HG03108 (cell line): ENCODE data around the gene ASXL3.

ENCODE experiments used
- ATAC-seq: cut with Tn5 transposase; IDR thresholded peaks from one replicate; pipeline ENCODE4 v1.9.1; 2021; ENCODE audit warnings: moderate library complexity; ENCODE audit not compliant: unreplicated experiment

The ASXL3 gene

GRCh38 chr18:33577685-33578517 lies at the start of gene ASXL3:
TSS of gene ASXL3 (plus strand) at chr18:33578219. CDS start at chr18:33578632, 413 bp downstream.
- no peak for ATAC-seq

- ATAC-seq, result no peak
Observed at GRCh38 chr18:33532978-33533377, 45.0 kb upstream of the ASXL3 start.

DNA sequence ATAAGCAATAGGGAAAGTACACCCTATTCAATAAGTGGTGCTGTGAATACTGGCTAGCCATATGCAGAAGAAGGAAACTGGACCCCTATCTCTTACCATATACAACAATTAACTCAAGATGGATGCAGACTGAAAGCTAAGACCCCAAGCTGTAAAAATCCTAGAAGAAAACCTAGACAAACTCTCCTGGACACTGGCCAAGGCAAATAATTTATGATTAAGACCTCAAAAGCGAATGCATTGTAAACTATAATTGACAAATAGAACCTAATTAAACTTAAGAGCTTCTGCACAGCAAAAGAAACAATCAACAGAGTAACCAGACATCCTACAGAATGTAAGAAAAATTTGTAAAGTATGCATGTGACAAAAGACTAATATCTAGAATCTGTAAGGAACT lies 41.1 kb upstream of the ASXL3 start:
- ATAC-seq, result no peak

GRCh38 chr18:33538418-33539042 lies 39.5 kb upstream of the ASXL3 start:
- ATAC-seq, result no peak

DNA sequence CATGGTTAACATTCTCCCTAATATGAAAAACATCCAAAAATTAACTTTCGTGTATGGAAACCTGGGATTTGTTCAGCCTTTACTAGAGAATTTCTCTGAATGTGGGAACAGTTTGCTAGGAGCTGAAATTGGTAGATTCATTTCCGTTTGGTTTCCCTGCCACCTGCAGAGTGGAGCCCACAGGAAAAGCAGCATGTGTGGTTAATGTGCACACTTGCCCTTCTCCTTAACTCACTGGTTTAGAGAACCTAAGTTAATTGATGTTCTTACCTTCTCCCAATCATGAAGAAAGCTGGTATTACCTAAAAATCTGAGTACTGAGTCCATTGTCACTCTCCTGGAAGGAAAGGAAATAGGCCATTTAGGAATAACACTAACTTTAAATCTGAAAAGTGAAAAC lies 37.6 kb upstream of the ASXL3 start:
- no peak for ATAC-seq

DNA sequence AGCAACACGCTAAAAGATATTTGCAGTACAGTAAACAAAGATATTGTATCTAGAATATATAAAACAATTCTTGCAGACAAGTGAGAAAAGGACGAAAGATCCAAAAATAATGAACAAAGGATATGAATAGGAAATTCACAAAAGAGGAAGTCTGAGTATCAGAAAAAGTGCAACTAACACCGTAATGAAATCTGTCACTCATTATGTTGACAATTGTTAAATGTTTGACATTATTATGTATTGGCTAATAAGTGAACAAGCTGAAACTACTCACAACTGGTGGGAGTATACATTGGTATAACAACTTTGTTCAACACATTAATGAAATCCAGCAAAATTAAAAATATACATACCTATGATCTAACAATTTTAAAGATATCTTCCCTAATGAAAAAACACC lies 36.7 kb upstream of the ASXL3 start:
- ATAC-seq, result no peak

- ATAC-seq, result no peak
Observed at GRCh38 chr18:33556846-33557245, 21.2 kb upstream of the ASXL3 start.

DNA sequence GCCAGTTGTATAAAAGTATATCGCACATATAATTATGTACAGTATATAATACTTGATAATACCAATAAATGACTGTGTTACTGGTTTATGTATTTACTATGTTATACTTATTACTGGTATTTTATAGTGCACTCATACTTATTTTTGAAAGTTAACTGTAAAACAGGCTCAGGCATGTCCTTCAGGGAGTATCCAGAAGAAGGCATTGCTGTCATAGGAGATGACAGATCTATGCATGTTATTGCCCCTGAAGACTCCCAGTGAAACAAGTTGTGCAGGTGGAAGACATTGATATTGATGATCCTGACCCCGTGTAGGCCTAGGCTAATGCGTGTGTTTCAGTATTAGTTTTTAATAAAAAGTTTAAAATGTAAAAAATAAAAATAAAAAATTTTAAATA lies 20.3 kb upstream of the ASXL3 start:
- ATAC-seq, result no peak

- ATAC-seq, result no peak
Observed at GRCh38 chr18:33558529-33558928, 19.5 kb upstream of the ASXL3 start.

GRCh38 chr18:33560686-33561370 lies 17.2 kb upstream of the ASXL3 start:
- peak; percentile 80 for ATAC-seq

DNA sequence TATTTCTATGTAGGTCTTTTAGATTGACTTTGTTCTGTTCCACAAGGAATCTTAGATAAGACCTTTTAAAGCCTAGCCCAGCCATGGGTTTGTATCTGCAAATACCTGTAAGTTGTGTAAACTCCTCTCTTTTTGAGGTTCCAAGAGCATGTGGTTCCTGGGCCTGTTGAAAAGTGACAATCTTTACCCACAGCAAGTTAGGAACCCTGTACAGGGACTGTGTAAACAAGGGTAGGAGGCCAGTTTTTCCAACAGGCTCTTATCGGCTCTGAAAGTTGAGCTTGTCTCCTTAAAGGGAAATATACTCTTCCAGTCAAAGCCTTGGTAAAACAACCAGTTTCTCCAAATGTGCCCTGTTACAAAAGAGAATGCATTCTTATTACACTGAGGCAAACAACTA lies 15.3 kb upstream of the ASXL3 start:
- no peak for ATAC-seq

DNA sequence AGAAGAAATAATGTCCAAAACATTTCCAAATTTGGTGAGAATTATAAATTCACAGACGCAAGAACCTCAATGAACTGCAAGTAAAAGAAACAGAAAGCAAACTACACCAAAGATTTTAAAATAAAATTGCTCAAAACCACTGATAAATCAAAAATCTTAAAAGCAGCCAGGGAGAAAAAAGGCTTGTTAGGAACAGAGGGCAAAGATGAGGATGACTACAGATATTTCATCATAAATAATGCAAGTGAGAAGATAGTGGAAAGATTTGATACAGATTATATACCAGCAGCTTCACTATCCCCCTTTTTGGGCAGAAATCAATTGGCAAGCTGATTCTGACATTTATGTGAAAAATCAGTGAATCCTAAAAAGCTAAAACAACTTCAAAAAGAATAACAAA lies 10.3 kb upstream of the ASXL3 start:
- no peak for ATAC-seq

DNA sequence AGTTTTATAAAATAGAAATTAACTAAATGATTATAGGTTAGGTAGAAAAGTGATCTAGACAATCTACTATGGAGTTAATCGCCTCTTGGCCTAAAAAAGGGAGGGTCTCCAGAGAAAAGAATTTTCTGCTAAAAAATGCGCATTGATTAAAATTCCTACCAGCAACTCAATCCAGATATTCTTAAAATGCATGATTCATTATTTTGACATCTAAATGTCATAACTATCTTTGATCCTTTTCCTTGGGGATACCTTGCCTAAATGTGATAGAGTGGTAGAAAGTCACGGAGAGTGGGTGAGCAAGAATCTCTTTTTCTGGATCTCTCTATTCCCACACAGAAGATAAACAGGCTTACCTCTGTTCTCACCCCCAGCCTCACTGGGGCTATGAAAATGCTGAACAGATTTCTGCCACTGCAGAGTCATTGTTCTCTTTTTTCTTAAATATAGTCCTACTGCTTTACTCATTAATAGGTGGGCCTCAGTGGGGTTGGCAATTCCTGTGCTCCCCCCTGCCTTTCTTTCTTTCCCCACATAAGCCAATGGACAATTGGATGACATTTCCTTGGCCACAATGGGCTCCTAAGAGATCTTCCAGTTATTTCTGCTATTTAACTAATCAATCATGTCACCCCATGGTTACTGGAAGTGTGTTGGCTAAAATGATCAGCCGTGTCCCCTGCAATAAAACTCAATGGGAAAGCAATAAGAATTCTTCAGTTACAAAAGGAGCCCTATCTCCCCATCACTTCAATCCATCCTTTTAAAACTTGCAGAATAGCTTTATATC lies 5.8 kb upstream of the ASXL3 start:
- ATAC-seq, result no peak

DNA sequence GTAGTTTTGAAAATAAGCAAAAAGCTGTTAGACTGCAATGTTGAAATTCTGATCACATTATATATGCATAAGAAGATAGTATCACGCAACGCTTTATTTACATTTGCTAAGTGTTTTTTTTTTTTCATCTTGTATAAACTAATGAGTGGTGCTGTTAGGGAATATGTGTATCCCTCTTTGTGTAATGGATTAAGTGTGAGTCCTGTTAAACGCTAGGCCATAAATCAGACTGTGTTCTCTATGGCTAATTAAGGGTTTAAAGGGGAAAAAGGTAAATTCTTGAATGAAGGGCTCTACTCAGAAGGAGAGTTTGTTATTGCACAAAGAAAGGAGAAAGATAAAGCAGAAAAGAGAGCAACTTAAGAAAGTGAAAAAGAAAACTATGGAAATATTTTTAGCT lies 4.8 kb upstream of the ASXL3 start:
- ATAC-seq, result no peak

DNA sequence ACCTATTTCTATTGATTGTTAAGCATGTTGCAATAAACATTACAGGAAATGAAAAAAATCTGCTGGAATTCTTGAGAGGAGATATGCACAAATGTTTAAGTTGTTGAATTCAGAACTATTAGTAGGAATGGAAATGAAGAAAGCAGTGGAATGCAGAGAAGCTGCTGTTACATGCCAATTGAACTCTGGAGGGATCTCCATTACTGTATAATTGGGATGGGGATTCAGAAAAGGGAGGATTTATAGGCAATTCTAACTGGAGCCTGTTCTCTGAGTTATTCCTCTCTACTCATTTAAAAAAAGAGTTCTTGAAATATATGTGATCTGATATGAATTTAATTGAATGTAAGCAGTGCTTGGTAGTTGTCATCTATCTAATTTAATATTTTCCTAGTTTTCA lies 2.6 kb upstream of the ASXL3 start:
- ATAC-seq, result no peak

- no peak for ATAC-seq
Observed at GRCh38 chr18:33576999-33577646, 896 bp upstream of the ASXL3 start.

DNA sequence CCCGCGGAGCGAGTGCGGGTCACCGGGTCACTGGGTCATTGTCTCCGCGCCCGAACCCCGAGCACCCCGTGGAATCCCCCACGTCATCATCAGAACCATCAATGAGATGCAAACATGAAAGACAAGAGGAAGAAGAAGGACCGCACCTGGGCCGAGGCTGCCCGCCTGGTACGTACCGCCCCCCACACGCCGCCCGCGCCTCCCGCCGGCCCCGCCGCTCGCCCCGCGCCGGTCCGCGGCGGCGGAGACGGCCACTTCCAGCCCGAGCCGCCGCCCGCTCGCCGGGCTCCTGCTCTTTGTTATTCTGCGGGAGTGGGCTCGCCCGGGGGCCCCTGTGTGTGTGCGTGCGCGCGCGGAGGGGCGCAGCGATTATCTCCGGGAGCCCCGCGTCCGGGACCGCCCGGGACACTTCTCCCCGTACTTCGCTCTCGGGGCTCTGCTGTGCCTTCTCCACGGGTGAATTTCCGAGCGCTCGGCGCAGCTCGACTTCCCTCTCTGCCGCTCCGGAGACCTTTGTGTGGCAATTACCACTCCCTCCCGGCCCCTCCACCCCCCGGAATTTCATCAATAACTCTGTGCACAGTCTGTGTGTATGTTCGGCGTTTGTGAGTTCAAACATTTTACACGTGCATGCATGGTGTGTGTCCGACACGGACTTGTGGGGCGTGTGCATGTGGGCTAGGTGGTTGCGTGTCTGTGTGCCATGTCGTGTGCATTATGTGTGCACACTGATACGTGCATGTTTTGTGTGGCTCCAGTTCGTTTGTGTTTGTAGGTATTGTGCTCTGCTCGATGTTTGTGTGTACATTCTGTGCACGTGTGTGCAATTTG lies 714 bp downstream of the ASXL3 start:
- ATAC-seq, result no peak

- ATAC-seq, result no peak
Observed at GRCh38 chr18:33579349-33580215, 1.6 kb downstream of the ASXL3 start.

DNA sequence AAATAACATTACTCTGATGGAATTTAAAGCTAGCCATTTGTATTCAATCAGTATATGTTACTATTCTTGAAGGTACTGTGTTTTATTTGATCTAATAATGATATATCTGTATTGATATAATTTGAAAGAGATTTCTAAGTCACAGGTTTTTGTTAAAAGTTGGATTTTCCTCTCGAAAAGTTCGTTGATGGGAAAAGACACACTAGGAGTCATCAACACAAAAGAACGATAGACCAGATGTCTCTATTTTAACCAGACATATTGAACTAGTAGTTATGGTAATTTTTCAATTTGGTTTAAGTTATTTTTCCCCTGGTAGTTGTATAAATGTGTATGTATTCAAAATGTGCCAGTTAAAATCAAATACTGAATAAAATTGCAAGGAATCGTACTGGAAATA lies 2.5 kb downstream of the ASXL3 start:
- no peak for ATAC-seq
